ENCODE data around the gene SFXN1.

Gene SFXN1

GRCh38 chr5:175520321-175520720, 42.0 kb downstream of the SFXN1 start:
- H3K4me3 ChIP-seq (ENCODE audit: low read depth, low read length), result no peak overlapping the region
- no peak for DNase-seq (ENCODE audit: low read depth, low spot score)
- TF ChIP-seq CTCF (IDR thresholded peaks at IDR 0.05; ENCODE audit: low read depth, low read length), result no peak
- in situ Hi-C loops (cut with HindIII; ENCODE audit: low sequenced_read_pairs), result no loop called here

GRCh38 chr5:175520873-175521272, 42.5 kb downstream of the SFXN1 start:
- in situ Hi-C loops (cut with HindIII; ENCODE audit: low sequenced_read_pairs), result no loop called here
- TF ChIP-seq CTCF (IDR thresholded peaks at IDR 0.05; ENCODE audit: low read depth, low read length), result no peak
- DNase-seq (ENCODE audit: low read depth, low spot score), result no peak
- no peak overlapping the region for H3K4me3 ChIP-seq (ENCODE audit: low read depth, low read length)

- no peak overlapping the region for H3K4me3 ChIP-seq (ENCODE audit: low read depth, low read length)
- TF ChIP-seq CTCF (IDR thresholded peaks at IDR 0.05; ENCODE audit: low read depth, low read length), result no peak
- no peak for DNase-seq (ENCODE audit: low read depth, low spot score)
- in situ Hi-C loops (cut with HindIII; ENCODE audit: low sequenced_read_pairs), result no loop called here
Measured at GRCh38 chr5:175521313-175521833, 43.0 kb downstream of the SFXN1 start.

- DNase-seq (ENCODE audit: low read depth, low spot score), result no peak
- H3K4me3 ChIP-seq (ENCODE audit: low read depth, low read length), result no peak overlapping the region
- TF ChIP-seq CTCF (IDR thresholded peaks at IDR 0.05; ENCODE audit: low read depth, low read length), result no peak
- in situ Hi-C loops (cut with HindIII; ENCODE audit: low sequenced_read_pairs), result no loop called here
Measured at GRCh38 chr5:175523292-175523691, 44.9 kb downstream of the SFXN1 start.

GRCh38 chr5:175524211-175524610, 45.9 kb downstream of the SFXN1 start:
- no peak for TF ChIP-seq CTCF (IDR thresholded peaks at IDR 0.05; ENCODE audit: low read depth, low read length)
- in situ Hi-C loops (cut with HindIII; ENCODE audit: low sequenced_read_pairs), result no loop called here
- no peak for DNase-seq (ENCODE audit: low read depth, low spot score)
- no peak overlapping the region for H3K4me3 ChIP-seq (ENCODE audit: low read depth, low read length)

GRCh38 chr5:175526691-175527090, 48.3 kb downstream of the SFXN1 start:
- in situ Hi-C loops (cut with HindIII; ENCODE audit: low sequenced_read_pairs), result no loop called here
- TF ChIP-seq CTCF (IDR thresholded peaks at IDR 0.05; ENCODE audit: low read depth, low read length), result no peak
- no peak overlapping the region for H3K4me3 ChIP-seq (ENCODE audit: low read depth, low read length)
- no peak for DNase-seq (ENCODE audit: low read depth, low spot score)

GRCh38 chr5:175531361-175531760, 53.0 kb downstream of the SFXN1 start:
- no peak for TF ChIP-seq CTCF (IDR thresholded peaks at IDR 0.05; ENCODE audit: low read depth, low read length)
- no peak overlapping the region for H3K4me3 ChIP-seq (ENCODE audit: low read depth, low read length)
- in situ Hi-C loops (cut with HindIII; ENCODE audit: low sequenced_read_pairs), result no loop called here
- DNase-seq (ENCODE audit: low read depth, low spot score), result no peak
